GM23338 (cell line): ENCODE data around the gene PTPRJ.

ENCODE experiments used
- EZH2 ChIP-seq: fragments of 200-600 bp; sonication (generic); IDR thresholded peaks from one replicate; pipeline ENCODE4 v1.8.0; 2017; ENCODE audit warnings: antibody characterized with exemption, mild to moderate bottlenecking, low read depth; ENCODE audit not compliant: unreplicated experiment
- EZH2phosphoT487 ChIP-seq: fragments of 200-600 bp; sonication (generic); IDR thresholded peaks from one replicate; pipeline ENCODE4 v1.8.1; 2018; ENCODE audit warnings: antibody characterized with exemption; ENCODE audit not compliant: unreplicated experiment
- POLR2AphosphoS5 ChIP-seq: IDR thresholded peaks from 2 replicates; pipeline ENCODE4 v1.6.1; 2016; ENCODE audit warnings: antibody characterized with exemption, low read depth
- TF ChIP-seq, protein P1 (sequence below), 2 experiments: fragments of 200-600 bp in 1 of 2; sonication (generic) in 1 of 2; conservative IDR thresholded peaks; 2 replicates each; pipeline versions ENCODE4 v1.5.1 to v1.6.1; 2016 to 2017; ENCODE audit warnings: antibody characterized with exemption in 2 of 2, low read depth in 2 of 2, mild to moderate bottlenecking in 2 of 2, moderate library complexity in 1 of 2
- TF ChIP-seq, protein P2 (sequence below): IDR thresholded peaks from one replicate; pipeline ENCODE4 v1.6.1; 2018; ENCODE audit warnings: antibody characterized with exemption; ENCODE audit not compliant: unreplicated experiment
- TF ChIP-seq, protein P3 (sequence below): IDR thresholded peaks from 2 replicates; pipeline ENCODE4 v1.6.1; 2016; ENCODE audit warnings: antibody characterized with exemption

DNA sequence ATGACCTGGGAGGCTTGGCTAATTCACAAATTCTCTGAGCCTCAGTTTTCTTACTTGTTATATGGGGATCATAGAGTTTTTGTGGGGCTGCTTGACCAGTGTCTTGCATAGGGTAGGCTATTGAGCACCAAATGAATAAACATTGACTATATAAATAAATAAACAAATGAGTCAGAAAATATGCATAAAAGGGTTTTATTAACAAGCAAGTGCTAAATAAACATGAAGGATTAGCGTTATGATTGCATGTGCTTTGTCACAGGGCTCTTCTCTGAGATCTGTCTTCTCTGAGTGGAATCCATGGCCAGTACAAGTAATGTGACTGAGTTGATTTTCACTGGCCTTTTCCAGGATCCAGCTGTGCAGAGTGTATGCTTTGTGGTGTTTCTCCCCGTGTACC, 236.2 kb downstream of the PTPRJ start, which contains the start of gene OR4B1:
- TF ChIP-seq EZH2phosphoT487 (no peak), POLR2AphosphoS5 (no peak), EZH2 (no peak)
- TF ChIP-seq, protein P1, sequence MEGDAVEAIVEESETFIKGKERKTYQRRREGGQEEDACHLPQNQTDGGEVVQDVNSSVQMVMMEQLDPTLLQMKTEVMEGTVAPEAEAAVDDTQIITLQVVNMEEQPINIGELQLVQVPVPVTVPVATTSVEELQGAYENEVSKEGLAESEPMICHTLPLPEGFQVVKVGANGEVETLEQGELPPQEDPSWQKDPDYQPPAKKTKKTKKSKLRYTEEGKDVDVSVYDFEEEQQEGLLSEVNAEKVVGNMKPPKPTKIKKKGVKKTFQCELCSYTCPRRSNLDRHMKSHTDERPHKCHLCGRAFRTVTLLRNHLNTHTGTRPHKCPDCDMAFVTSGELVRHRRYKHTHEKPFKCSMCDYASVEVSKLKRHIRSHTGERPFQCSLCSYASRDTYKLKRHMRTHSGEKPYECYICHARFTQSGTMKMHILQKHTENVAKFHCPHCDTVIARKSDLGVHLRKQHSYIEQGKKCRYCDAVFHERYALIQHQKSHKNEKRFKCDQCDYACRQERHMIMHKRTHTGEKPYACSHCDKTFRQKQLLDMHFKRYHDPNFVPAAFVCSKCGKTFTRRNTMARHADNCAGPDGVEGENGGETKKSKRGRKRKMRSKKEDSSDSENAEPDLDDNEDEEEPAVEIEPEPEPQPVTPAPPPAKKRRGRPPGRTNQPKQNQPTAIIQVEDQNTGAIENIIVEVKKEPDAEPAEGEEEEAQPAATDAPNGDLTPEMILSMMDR (conservative IDR thresholded peaks at IDR 0.05; ENCODE audit: low read depth in 2 of 2), result no peak
- TF ChIP-seq, protein P2, sequence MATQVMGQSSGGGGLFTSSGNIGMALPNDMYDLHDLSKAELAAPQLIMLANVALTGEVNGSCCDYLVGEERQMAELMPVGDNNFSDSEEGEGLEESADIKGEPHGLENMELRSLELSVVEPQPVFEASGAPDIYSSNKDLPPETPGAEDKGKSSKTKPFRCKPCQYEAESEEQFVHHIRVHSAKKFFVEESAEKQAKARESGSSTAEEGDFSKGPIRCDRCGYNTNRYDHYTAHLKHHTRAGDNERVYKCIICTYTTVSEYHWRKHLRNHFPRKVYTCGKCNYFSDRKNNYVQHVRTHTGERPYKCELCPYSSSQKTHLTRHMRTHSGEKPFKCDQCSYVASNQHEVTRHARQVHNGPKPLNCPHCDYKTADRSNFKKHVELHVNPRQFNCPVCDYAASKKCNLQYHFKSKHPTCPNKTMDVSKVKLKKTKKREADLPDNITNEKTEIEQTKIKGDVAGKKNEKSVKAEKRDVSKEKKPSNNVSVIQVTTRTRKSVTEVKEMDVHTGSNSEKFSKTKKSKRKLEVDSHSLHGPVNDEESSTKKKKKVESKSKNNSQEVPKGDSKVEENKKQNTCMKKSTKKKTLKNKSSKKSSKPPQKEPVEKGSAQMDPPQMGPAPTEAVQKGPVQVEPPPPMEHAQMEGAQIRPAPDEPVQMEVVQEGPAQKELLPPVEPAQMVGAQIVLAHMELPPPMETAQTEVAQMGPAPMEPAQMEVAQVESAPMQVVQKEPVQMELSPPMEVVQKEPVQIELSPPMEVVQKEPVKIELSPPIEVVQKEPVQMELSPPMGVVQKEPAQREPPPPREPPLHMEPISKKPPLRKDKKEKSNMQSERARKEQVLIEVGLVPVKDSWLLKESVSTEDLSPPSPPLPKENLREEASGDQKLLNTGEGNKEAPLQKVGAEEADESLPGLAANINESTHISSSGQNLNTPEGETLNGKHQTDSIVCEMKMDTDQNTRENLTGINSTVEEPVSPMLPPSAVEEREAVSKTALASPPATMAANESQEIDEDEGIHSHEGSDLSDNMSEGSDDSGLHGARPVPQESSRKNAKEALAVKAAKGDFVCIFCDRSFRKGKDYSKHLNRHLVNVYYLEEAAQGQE, result no peak
- TF ChIP-seq, protein P3, sequence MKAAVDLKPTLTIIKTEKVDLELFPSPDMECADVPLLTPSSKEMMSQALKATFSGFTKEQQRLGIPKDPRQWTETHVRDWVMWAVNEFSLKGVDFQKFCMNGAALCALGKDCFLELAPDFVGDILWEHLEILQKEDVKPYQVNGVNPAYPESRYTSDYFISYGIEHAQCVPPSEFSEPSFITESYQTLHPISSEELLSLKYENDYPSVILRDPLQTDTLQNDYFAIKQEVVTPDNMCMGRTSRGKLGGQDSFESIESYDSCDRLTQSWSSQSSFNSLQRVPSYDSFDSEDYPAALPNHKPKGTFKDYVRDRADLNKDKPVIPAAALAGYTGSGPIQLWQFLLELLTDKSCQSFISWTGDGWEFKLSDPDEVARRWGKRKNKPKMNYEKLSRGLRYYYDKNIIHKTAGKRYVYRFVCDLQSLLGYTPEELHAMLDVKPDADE, result no peak
